Karpas-422 (cell line): Measurements from ENCODE around the gene CCNG1. TPM values are rescaled to one million over a fixed set of nuclear protein-coding genes. Genes with fewer than 3 reads are reported as not detected.
"Not testable (repeated sequence)": the region's sequence is repeated elsewhere in the genome, so short reads cannot be mapped to it uniquely, and the experiment has no call there.

ENCODE experiments used
- DNase-seq: peaks from one replicate; pipeline ENCODE4 v3.0.0-alpha.2; 2015
- H2AFZ ChIP-seq: fragments of 200-600 bp; sonication (generic); 2 replicates; pipeline ENCODE4 v1.6.1; 2014; ENCODE audit warnings: antibody characterized with exemption, low read length, mixed read lengths
- H3K27ac ChIP-seq: fragments of 200-600 bp; sonication (generic); 2 replicates; pipeline ENCODE4 v1.5.1; 2014; ENCODE audit warnings: mild to moderate bottlenecking, low read length, moderate library complexity
- H3K27me3 ChIP-seq: fragments of 200-600 bp; sonication (generic); 2 replicates; pipeline ENCODE4 v1.6.1; 2014; ENCODE audit warnings: low read length, mixed read lengths
- H3K36me3 ChIP-seq: fragments of 200-600 bp; sonication (generic); 2 replicates; pipeline ENCODE4 v1.6.1; 2014; ENCODE audit warnings: low read length, mixed read lengths; ENCODE audit not compliant: insufficient read depth
- H3K4me1 ChIP-seq: fragments of 200-600 bp; sonication (generic); 2 replicates; pipeline ENCODE4 v1.6.1; 2014; ENCODE audit warnings: mild to moderate bottlenecking, low read length, mixed read lengths
- H3K4me2 ChIP-seq: fragments of 200-600 bp; sonication (generic); 2 replicates; pipeline ENCODE4 v1.6.1; 2014; ENCODE audit warnings: low read length, low read depth, mild to moderate bottlenecking; ENCODE audit not compliant: poor library complexity, severe bottlenecking
- H3K4me3 ChIP-seq: fragments of 200-600 bp; sonication (generic); 2 replicates; pipeline ENCODE4 v1.5.1; 2014; ENCODE audit warnings: mild to moderate bottlenecking, antibody characterized with exemption, low read length, mixed read lengths
- H3K79me2 ChIP-seq: fragments of 200-600 bp; sonication (generic); 2 replicates; pipeline ENCODE4 v1.6.1; 2014; ENCODE audit warnings: mild to moderate bottlenecking, low read length, mixed read lengths
- H3K9ac ChIP-seq: fragments of 200-600 bp; sonication (generic); 2 replicates; pipeline ENCODE4 v1.6.0; 2014; ENCODE audit warnings: low read length
- H3K9me2 ChIP-seq: fragments of 200-600 bp; sonication (generic), shearing (Covaris generic); replicated peaks from 2 replicates; pipeline ENCODE4 v1.6.0; 2014; ENCODE audit warnings: mild to moderate bottlenecking, low read length, moderate library complexity; ENCODE audit not compliant: insufficient read depth
- H3K9me3 ChIP-seq: fragments of 300-700, 200-600 bp; sonication (generic); 2 replicates; pipeline ENCODE4 v1.6.1; 2014; ENCODE audit warnings: low read length, mixed read lengths
- H4K20me1 ChIP-seq: fragments of 200-600 bp; sonication (generic); 2 replicates; pipeline ENCODE4 v1.6.1; 2014; ENCODE audit warnings: mild to moderate bottlenecking, antibody characterized with exemption, low read length, low read depth; ENCODE audit not compliant: insufficient read depth
- total RNA-seq: library from RNA; depleted of rRNA; stranded (reverse); fragments of >200 nt; shearing (Covaris generic); gene quantifications from 2 replicates; pipeline ENCODE4 v1.2.3, GENCODE V29; 2014; ENCODE audit warnings: low replicate concordance; rRNA removed

Gene CCNG1
- 109 and 270 TPM in 2 replicates for total RNA-seq

GRCh38 chr5:163437309-163438182, at the start of gene CCNG1:
Gene CCNG1 (plus strand): TSS chr5:163437595. CDS start chr5:163439257, 1,662 bp downstream.
- Histone ChIP-seq H3K27me3 (no peaks in the 10 kb centered on the region), H3K9me3 (no peaks in the 10 kb centered on the region), H3K27ac (peak within 1 kb of the TSS; percentile 54), H3K9ac (peak within 1 kb of the TSS; percentile 96), H3K36me3 (peaks cover 25% of the 10 kb centered on the region), H4K20me1 (no peaks in the 10 kb centered on the region), H3K4me3 (peak within 1 kb of the TSS; percentile 96), H3K9me2 (no peaks in the 10 kb centered on the region), H3K4me2 (peak within 1 kb of the TSS; percentile 82), H3K79me2 (peaks cover 39% of the 10 kb centered on the region), H3K4me1 (peaks cover 26% of the 10 kb centered on the region), H2AFZ (peak within 1 kb of the TSS; percentile 96)
- peak; percentile 98 for DNase-seq

GRCh38 chr5:163395792-163396191, 41.6 kb upstream of the CCNG1 start:
- H3K4me1 ChIP-seq: no peaks in the 10 kb centered on the region; the same call in 1 of the 2 replicates
- H2AFZ ChIP-seq: no peak overlapping the region
- DNase-seq: no peak
- no peaks in the 10 kb centered on the region for H3K36me3 ChIP-seq
- no peak overlapping the region for H3K4me3 ChIP-seq
- H3K4me2 ChIP-seq: no peak overlapping the region
- H3K9ac ChIP-seq: no peak overlapping the region
- H3K27ac ChIP-seq: no peak overlapping the region
- H3K9me3 ChIP-seq: no peaks in the 10 kb centered on the region
- no peaks in the 10 kb centered on the region for H3K27me3 ChIP-seq
- no peaks in the 10 kb centered on the region for H3K79me2 ChIP-seq
- H4K20me1 ChIP-seq: no peaks in the 10 kb centered on the region
- no peaks in the 10 kb centered on the region for H3K9me2 ChIP-seq

GRCh38 chr5:163396818-163397340, 40.5 kb upstream of the CCNG1 start:
- H3K79me2 ChIP-seq, H3K9me3 ChIP-seq, H4K20me1 ChIP-seq, H3K36me3 ChIP-seq, H3K4me2 ChIP-seq, H2AFZ ChIP-seq, H3K27me3 ChIP-seq, H3K9me2 ChIP-seq, H3K27ac ChIP-seq, H3K9ac ChIP-seq, DNase-seq, H3K4me1 ChIP-seq, H3K4me3 ChIP-seq: not testable (repeated sequence)

GRCh38 chr5:163397354-163397753, 40.0 kb upstream of the CCNG1 start:
- no peak overlapping the region for H3K9ac ChIP-seq
- no peak overlapping the region for H3K27ac ChIP-seq
- H3K9me2 ChIP-seq: no peaks in the 10 kb centered on the region
- H3K4me3 ChIP-seq: no peak overlapping the region
- no peaks in the 10 kb centered on the region for H3K9me3 ChIP-seq
- no peak overlapping the region for H2AFZ ChIP-seq
- H3K36me3 ChIP-seq: no peaks in the 10 kb centered on the region
- DNase-seq: no peak
- no peaks in the 10 kb centered on the region; the same call in 1 of the 2 replicates for H3K4me1 ChIP-seq
- no peaks in the 10 kb centered on the region for H3K27me3 ChIP-seq
- H3K4me2 ChIP-seq: no peak overlapping the region
- H3K79me2 ChIP-seq: no peaks in the 10 kb centered on the region
- no peaks in the 10 kb centered on the region for H4K20me1 ChIP-seq

GRCh38 chr5:163399923-163400322, 37.5 kb upstream of the CCNG1 start:
- no peaks in the 10 kb centered on the region for H3K79me2 ChIP-seq
- no peaks in the 10 kb centered on the region for H3K9me3 ChIP-seq
- H3K27me3 ChIP-seq: no peaks in the 10 kb centered on the region
- H2AFZ ChIP-seq: no peak overlapping the region
- no peak overlapping the region for H3K27ac ChIP-seq
- no peaks in the 10 kb centered on the region for H3K9me2 ChIP-seq
- H3K4me3 ChIP-seq: no peak overlapping the region
- no peaks in the 10 kb centered on the region; the same call in 1 of the 2 replicates for H3K4me1 ChIP-seq
- no peak overlapping the region for H3K9ac ChIP-seq
- no peak for DNase-seq
- no peaks in the 10 kb centered on the region for H3K36me3 ChIP-seq
- H4K20me1 ChIP-seq: no peaks in the 10 kb centered on the region
- no peak overlapping the region for H3K4me2 ChIP-seq

GRCh38 chr5:163401271-163401670, 36.1 kb upstream of the CCNG1 start:
- Histone ChIP-seq H3K27me3 (no peaks in the 10 kb centered on the region), H3K9me2 (no peaks in the 10 kb centered on the region), H4K20me1 (no peaks in the 10 kb centered on the region), H3K4me2 (no peak overlapping the region), H3K79me2 (no peaks in the 10 kb centered on the region), H3K9me3 (no peaks in the 10 kb centered on the region), H3K9ac (no peak overlapping the region), H3K27ac (no peak overlapping the region), H3K4me1 (no peaks in the 10 kb centered on the region; the same call in 1 of the 2 replicates), H3K4me3 (no peak overlapping the region), H3K36me3 (no peaks in the 10 kb centered on the region), H2AFZ (no peak overlapping the region)
- DNase-seq: no peak

GRCh38 chr5:163402007-163402406, 35.4 kb upstream of the CCNG1 start:
- H3K9me2 ChIP-seq: no peaks in the 10 kb centered on the region
- no peak for DNase-seq
- no peaks in the 10 kb centered on the region for H3K27me3 ChIP-seq
- no peak overlapping the region for H3K27ac ChIP-seq
- no peak overlapping the region for H2AFZ ChIP-seq
- no peaks in the 10 kb centered on the region for H3K9me3 ChIP-seq
- H3K79me2 ChIP-seq: no peaks in the 10 kb centered on the region
- H3K4me3 ChIP-seq: no peak overlapping the region
- no peaks in the 10 kb centered on the region for H3K36me3 ChIP-seq
- no peak overlapping the region for H3K9ac ChIP-seq
- H3K4me2 ChIP-seq: no peak overlapping the region
- no peaks in the 10 kb centered on the region for H4K20me1 ChIP-seq
- peaks cover 5% of the 10 kb centered on the region for H3K4me1 ChIP-seq

GRCh38 chr5:163404364-163405173, 32.8 kb upstream of the CCNG1 start:
- no peak overlapping the region for H3K9ac ChIP-seq
- H3K9me2 ChIP-seq: no peaks in the 10 kb centered on the region

More at GRCh38 chr5:163404364-163405173, 32.8 kb upstream of the CCNG1 start:
- Histone ChIP-seq H3K4me3 (no peak overlapping the region), H3K9me3 (no peaks in the 10 kb centered on the region), H3K27me3 (no peaks in the 10 kb centered on the region), H3K36me3 (no peaks in the 10 kb centered on the region), H3K4me1 (peaks cover 30% of the 10 kb centered on the region), H2AFZ (no peak overlapping the region), H3K4me2 (no peak overlapping the region), H4K20me1 (no peaks in the 10 kb centered on the region), H3K27ac (no peak overlapping the region), H3K79me2 (no peaks in the 10 kb centered on the region)
- peak; percentile 11 for DNase-seq
